Measurements from ENCODE around the gene SUFU.

SUFU gene

DNA sequence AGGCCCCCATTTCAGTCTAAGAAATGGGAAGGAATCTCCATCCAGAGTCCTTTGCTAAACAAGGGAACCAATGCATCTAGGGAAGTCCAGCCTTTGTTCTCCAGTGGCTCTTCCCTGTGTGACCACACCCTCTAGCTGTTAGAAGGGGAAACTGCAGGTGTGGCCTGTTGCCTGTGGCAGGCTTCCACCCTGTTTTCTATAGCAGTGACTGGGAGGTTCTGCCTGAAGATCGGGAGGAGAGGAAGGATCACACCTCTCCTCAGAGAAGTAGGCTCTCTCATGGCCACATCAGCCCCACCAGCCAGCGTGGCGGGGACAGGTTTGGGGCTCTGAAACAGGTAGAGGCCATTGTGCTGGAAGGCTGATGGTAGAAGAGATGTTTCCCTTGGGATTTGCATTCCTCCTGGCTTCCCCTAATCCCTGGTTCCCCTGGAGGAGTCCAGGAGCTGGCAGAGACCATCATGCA is 92.8 kb downstream of the SUFU start:
- DNase-seq (ENCODE audit: low read depth, low spot score) = no peak

DNA sequence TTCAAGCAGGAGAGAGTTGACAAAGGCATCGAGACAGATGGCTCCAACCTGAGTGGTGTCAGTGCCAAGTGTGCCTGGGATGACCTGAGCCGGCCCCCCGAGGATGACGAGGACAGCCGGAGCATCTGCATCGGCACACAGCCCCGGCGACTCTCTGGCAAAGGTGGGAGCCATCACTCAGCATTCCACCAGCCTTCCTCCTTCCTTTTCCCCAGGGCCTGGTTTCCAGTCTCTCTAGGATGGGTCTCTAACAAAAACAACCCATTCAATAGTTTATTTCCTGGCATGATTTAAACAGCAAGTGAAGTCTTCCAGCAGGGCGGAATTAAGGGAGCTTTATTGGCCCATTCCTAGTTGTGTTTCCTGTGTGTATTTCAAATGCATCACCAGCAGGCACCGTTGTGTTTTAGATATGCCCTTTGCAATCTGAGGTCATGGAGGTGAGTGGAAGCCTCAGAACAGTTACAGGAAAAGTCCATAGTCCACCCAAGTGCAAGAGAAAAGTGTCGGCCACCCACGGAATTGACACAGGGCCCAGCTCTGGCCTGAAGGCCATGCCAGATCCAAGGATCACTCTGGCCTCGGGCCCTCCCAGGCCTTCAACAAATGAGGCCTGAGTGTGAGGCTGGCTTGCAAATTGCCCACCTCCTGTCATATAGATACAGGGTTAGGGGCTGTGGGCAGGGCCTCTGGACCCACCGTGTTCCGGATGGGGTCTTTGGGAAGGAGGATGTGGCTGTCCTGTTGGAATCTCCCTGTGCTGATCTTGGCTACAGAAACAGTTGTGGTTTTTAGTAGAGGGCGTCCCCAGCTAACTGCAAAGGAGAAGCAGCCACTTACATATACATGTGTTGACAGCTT is 93.6 kb downstream of the SUFU start:
- DNase-seq (ENCODE audit: low read depth, low spot score) = no peak

DNA sequence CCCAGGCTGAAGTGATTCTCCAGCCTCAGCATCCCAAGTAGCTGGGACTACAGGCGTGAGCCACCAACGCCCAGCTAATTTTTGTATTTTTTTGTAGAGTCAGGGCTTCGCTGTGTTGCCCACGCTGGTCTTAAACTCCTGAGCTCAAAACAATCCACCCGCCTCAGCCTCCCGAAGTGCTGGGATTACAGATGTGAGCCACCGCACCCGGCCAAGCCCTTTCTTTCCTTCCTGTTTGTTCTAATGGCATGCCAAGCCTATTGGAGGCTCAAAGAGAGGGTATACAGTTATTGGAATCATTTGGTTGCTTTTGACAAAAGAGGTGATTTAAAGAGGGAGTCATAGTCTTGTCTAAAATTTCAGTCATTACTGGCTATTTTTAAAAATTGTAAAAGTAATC is 94.5 kb downstream of the SUFU start:
- no peak for DNase-seq (ENCODE audit: low read depth, low spot score)

DNA sequence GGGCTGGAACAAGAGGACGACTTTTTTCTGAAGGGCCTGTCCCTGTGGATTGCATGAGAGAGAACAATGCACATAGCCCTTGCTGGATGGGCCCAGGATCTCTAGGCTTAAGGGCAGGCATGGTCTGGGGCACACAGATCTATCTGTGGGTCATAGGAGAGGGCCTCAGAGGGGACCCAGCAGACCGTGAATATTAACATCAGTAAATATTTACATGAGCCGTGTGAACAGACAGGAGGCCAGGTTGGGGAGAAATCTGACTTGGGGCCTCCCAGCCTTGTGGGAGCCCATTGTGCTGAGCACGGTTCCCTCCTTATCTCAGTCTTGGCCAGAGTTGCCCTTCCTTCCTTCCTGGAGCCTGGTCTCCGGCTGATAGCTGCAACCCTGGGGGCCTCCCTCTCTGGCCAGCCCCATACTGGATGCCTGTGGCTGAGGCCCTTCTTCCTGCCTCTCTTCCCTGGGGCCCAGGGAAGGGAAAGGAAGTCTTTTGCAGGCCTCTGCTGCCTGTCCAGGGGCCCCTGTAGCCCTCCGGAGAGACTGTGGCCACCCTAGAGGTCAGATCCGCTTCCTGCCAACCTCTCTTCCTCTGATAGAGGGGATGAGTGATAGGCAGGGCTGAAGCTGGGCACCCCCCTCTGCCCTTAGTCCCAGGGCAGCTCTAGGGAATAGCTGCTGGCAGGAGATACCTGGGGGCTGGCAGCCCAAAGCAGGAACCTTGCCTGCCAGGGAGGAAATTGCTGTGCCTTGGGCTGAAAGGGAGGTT is 96.0 kb downstream of the SUFU start:
- DNase-seq (ENCODE audit: low read depth, low spot score) = no peak

DNA sequence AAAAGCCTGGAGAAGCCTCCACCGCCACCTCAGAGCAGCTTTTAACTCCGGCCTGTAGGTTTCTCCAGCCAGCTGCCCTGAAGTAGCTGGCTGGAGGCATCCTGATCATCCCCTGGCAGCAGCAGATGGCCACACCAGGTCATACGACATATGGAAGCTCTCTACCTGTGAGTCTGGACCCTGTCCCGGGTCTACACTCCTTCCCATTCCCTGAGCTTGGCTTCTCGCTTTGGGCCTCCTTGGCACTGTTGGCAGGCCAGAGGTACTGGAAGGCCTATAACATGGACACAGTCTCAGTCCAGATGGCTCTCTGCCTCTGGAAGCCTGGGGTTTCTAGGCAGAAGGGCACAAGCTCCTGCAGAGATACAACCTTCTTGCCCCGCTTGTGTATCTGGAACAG is 97.0 kb downstream of the SUFU start:
- DNase-seq (ENCODE audit: low read depth, low spot score) = no peak

DNA sequence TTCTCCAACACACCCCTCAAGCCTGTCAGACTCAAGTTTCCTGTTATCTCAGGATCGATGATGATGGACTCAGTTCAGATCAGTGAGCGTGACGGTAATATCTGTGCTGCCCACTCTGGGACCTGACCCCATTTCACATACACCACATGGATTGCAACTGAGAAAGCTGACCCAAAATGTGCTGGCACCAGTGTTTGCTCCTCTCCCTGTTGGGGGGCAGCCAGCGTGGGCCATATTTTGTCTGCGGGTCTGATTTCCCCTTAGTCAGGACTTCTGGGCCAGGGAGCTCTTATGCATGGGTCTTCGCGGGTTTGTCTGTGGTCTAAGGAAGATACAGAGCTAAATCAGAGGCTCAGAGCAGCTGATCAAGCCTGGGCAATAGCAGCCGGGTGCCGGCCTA is 97.9 kb downstream of the SUFU start:
- no peak for DNase-seq (ENCODE audit: low read depth, low spot score)

DNA sequence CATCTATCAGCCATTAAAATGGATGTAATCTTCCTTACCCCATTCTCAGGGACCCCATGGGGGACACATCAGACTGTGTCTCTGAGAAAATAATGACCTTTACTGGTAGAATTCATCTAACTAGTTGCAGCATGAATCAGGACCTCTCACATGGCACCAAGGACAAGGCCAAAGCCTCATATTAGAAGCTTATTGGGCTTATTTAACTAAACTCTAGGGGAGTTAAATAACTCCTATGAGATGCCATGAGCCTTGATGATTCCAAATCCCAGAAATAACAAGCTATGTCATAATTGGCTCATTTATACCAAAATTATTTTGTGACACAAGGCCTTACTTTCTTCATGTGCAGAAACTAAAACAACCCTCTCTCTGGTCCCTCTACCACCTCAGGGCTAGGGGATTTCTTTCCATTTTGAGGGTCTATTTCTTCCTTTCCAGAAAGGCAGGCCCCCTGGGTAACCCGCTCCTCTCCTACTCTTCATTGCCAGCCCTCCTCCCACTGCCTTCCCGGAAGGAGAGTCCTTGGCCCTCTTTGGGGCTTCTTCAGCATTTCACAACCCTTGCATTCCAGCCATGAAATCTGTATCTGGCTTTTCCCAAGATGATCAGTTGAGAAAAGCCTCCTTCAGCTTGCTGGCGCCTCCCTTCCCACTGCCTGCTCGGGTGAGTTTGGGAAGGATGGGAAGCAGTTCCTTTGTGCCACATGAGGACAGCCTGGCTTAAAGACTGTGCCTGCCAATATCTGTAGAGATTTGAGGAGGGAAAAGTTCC is 98.7 kb downstream of the SUFU start:
- no peak for DNase-seq (ENCODE audit: low read depth, low spot score)

DNA sequence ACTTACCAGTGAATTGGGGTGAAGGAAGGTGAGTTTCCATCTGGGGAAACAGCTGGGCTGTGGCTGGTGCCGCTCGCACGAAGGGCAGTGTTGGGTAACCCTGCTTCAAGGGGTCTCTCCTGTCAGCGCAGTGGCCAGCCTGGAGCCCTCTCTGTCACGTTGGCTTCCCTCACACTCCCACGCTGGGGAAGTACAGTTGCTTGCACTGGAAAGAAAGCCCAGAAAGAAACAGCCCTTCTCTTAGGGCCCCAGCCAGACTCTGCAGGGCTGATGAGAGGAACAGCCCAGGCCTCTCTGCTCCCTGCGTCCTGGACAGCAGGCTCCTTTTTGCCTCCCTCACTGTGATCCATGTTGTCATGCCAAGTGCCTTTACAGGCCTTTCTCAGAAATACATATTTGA is 100.2 kb downstream of the SUFU start:
- DNase-seq (ENCODE audit: low read depth, low spot score) = no peak

DNA sequence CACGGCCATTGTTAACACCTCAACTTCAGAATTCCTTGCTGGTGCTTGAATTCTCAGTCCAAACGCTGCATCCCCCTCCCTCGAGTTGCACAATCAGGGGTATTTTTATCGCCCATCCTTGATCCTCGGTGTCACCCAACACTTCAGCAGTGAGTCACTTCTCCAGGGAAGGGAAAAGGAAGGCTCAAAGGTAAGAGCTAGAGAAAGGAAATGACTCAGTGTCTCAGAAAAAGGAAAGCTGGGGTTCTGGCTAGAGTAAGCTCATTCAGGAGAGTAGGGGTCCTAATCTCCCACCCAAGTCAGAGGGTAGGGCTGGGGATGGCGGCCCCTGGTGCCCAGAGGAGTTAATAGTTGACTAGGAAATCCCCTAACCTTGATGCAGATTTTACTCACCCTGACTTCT is 100.7 kb downstream of the SUFU start:
- no peak for DNase-seq (ENCODE audit: low read depth, low spot score)

DNA sequence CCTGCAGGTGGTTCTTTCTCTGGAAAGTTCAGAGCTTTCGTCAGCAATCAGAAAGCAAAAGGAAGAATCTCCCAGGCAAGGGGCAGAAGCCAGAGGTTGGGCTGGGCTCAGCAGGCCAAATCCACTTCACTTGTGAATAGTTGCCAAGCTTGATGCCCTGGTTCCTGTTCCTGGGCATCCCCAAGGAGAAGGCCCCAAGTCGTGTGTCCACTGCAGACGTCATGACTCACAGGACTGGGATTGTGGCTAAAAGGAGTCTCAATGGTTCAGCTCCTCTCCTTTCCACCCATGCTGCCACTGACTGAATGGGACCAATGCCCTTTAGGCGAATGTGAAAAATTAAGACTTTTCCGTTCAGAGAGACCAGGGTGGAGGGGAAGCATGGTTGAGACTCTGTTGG is 101.9 kb downstream of the SUFU start:
- no peak for DNase-seq (ENCODE audit: low read depth, low spot score)

DNA sequence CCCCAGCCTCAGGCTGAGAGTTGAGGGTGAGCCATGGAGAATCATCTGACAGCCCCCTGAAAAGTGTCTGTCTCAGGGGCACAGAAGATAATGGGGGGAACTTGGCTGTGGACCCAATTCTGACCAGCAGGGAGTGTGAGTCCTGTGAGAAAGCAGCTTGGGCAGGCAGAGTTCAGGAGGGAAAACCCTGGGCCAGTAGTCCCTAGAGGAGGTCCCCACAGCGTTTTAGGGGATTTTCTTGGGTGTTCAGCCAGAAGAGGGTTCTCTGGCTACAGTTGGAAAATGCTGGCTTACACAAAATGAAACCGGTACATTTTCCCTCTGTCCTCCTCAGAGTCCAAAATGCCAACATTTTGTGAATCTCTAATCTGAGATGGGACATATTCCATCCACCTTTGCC is 104.7 kb downstream of the SUFU start:
- DNase-seq (ENCODE audit: low read depth, low spot score) = no peak

DNA sequence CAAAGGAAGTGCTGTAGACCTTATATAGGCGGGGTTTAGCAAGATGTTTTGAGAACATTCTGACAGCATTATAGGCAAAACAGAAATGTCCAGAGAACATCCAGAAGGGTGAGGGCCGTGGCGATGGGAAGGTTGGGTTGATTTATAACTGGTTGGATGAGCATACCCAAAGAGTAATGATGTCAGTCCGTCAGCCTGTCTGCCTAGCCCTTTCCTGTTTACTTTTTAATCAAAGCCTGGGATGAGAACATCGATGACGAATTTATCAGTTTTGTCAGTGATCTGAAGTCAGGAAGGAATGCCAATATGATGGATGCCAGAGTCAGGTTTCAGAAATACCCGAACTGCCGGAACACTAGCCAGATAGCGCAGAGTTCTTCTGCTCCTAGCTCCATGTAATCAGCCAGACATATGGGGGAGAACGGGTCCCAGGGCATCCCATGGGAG is 106.7 kb downstream of the SUFU start:
- DNase-seq (ENCODE audit: low read depth, low spot score) = no peak

DNA sequence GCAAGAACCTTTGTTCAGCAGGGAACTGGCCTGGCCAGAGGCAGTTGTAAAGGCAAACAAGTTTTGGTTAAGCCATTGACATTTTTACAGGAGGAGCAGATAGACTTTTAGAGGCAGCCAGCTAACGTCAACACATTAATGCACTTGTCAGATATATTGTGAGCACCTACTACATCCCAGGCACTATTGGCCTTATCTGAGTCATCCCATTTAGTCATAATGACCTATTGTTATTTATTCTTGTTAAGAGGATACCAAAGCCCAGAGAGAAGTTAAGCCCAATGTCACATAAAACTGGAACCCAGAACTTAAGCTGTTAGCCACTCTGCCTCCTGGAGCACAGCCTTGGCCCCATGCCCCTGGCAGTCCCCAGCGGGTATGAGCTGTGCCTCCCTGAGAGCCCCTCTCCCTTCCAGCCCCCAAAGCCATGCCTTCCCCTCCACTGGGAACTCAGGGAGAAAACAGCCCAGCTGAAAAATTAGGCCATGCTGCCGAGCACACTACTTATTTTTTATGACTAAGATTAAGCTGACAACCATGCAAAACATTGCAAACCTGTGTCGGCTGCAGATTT is 107.8 kb downstream of the SUFU start:
- no peak for DNase-seq (ENCODE audit: low read depth, low spot score)

DNA sequence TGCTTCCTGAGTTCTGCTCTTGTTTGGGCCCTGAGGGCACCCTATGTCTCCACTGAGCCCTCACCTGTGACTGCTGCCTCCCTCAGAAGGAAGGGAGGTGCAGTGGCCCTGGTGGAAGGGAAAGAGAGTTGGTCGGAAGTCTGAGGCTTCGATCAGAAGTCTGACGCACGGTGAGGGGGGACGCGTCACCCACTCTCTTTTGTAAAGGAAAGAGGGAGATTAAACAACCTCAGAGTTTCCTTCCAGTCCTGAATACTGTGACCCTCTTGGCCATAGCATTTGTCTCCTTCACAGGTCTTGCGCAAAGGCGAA is 109.1 kb downstream of the SUFU start:
- no peak for DNase-seq (ENCODE audit: low read depth, low spot score)

DNA sequence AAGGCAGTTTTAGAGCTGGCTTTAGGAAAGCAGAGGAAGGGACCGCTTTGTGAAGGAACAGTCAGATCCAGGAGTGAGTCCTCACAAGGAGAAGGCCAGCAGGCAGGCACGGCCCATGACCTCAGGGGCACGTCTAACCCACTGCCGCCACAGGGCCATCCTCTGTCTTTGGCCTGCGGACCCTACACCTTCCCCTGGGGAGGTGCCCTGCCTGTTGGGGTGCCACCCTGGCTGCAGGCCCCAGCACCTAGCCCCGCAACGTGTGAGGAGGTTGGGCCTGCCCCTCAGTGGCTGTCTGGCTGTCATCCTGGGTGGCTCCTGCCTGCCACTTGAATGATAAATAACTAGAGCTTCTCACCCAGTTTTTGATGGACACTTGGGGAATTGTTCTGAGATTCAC is 109.5 kb downstream of the SUFU start:
- DNase-seq (ENCODE audit: low read depth, low spot score) = no peak

DNA sequence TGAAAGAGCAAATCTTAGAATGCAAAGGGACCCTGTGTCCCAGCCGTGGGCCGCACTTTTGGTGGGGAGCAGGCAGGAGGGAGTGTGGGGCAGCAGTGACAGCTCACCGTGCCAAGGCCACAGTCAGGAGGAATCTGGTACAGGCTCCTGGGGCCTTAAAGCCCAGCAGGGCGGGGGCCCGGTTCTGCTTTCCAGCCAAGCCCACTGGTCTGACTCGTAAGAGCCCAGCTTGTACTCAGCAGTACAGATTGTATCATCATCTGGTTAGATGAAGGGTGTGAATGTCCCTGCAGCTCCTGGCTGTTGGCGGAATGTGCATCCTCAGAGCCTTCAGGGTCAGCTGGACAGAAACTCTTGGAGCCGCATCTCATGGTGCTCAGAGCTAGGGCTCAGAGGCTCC is 110.0 kb downstream of the SUFU start:
- DNase-seq (ENCODE audit: low read depth, low spot score) = no peak

DNA sequence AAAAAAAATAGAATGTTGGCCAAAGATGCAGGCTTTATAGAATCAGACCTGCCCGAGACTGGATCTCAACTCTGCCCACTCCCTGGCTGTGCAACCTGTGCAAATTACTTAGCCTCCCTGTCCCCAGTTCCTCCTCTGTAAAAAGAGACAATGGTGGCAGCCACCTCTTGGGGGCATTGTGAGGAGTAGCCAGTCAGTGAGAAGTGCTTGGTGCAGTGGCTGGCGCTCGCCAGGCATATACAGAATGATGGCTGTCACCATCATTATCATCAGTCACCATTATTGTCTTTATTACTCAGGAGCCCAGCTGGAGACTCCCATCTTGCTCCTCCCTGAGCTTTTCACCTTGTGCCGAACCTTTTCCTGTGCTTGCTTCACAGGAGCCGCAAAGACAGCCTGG is 111.1 kb downstream of the SUFU start:
- no peak for DNase-seq (ENCODE audit: low read depth, low spot score)

DNA sequence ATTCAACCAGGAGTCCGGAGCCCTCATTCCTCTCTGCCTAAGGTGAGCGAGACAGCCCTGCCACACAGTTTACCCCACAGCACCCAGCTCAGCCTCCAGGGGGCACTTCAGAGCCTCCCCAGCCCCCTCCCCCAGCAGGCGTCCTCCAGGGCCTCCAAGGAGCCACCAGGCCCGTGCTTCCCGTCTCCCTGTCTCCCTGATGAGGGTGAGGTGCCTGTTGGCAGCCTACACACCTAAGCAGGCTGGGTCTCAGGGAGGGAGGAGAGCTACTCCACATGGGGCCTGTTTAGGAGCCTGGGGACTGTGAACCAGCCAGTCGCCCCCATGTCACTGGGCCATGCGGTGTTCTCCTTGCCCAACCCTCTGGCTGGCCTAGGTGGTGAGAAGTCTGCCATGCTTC is 111.6 kb downstream of the SUFU start:
- no peak for DNase-seq (ENCODE audit: low read depth, low spot score)

DNA sequence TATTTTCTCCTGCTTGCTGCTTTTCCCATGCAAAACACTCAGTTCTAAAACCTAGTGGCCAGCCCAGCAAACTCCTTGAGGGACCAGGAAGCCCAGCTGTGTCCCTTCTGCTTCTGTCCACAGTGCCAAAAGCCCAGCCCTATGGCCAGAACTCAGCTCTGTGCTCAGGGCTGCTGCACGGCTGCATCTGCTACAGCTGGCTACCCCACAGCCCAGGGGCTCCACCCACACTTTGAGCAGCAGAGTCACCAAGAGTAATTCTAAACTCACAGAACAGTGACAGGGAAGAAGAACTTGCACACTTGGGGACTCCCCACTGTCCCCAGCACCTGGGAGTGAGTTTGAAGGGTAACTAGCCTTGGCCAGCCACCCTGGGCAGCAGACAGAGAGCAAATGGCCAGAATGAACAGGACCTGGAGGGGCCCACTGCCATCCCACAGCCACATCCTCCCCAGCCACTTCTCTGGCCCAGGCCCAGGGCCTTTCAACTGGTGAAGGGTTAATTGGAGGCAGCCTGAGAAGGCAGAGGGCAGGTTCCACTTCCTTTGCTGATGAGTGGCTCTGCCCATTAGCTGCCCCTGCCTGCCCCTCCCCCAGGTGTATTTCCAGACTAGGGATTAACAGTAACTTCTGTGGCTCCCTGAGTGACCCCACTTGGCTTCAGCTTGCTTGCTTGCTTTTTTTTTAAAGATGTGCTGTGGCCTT is 112.4 kb downstream of the SUFU start:
- DNase-seq (ENCODE audit: low read depth, low spot score) = no peak

DNA sequence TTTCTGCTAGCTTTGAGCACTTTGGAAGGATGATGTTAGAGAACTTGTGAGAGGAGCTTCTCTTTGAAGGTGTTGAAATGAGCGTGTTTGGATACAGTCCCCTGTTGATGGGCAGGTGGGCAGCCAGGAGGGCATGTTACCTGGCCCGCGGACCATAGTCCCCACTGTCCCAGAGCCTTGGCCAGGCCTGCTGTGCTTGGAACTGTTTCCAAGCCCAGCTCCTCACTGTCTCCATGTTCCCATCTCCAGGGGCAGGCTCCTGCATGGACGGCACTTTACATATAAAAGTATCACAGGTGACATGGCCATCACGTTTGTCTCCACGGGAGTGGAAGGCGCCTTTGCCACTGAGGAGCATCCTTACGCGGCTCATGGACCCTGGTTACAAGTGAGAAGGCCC is 113.3 kb downstream of the SUFU start:
- no peak for DNase-seq (ENCODE audit: low read depth, low spot score)

DNA sequence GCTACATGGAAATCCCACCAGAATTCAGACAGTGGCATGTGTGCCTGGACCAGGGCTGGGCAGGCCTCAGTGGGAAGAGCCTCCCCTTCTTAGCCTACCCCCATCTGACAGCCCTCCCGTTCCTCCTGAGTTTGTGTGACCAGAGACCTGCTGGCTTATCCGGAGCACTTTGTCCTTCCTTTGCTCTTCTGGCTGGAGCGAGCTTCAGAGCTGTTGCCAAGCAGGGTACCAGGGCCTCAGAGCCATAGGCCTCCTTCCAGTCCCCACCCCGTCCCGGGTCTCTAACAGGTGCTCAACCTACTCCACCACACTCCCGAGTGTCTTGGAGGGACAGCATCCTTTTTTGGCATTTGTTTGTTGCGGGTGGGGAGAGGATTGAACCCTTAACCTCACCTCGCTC is 114.0 kb downstream of the SUFU start:
- DNase-seq (ENCODE audit: low read depth, low spot score) = no peak

Data from activated CD4-positive, CD25-positive, alpha-beta regulatory T cell treated with anti-CD3 and anti-CD28 coated beads, Interleukin-2, amount 50 U/mL, for 16 hours (primary cell).